ES-I3 (cell line): ENCODE results near the gene PRSS56.
A peak's percentile ranks its signal among the peaks of the same experiment; 100 is the strongest.

Experiments
- H3K36me3 ChIP-seq: 2 replicates; pipeline ENCODE4 v1.6.1; 2013; ENCODE audit warnings: mild to moderate bottlenecking, low read length, control low read depth, moderate library complexity; ENCODE audit not compliant: insufficient read depth
- H3K4me1 ChIP-seq: 2 replicates; pipeline ENCODE4 v1.6.1; 2013; ENCODE audit warnings: mild to moderate bottlenecking, control low read depth, low read length; ENCODE audit not compliant: insufficient read depth
- H3K9ac ChIP-seq: 2 replicates; pipeline ENCODE4 v1.6.1; 2013; ENCODE audit warnings: low read depth, mild to moderate bottlenecking, low read length, moderate library complexity
- H3K9me3 ChIP-seq: 2 replicates; pipeline ENCODE4 v1.6.1; 2013; ENCODE audit warnings: mild to moderate bottlenecking, low read length, moderate library complexity; ENCODE audit not compliant: control insufficient read depth, insufficient read depth

PRSS56 gene

GRCh38 chr2:232483923-232484627, 36.1 kb upstream of the PRSS56 start:
- Histone ChIP-seq H3K9ac (no peak overlapping the region), H3K9me3 (no peaks in the 10 kb centered on the region), H3K36me3 (no peaks in the 10 kb centered on the region), H3K4me1 (peaks cover 6% of the 10 kb centered on the region)

GRCh38 chr2:232484628-232485347, 35.4 kb upstream of the PRSS56 start:
- no peaks in the 10 kb centered on the region for H3K36me3 ChIP-seq
- H3K9me3 ChIP-seq, result no peaks in the 10 kb centered on the region
- no peak overlapping the region for H3K9ac ChIP-seq
- peaks cover 12% of the 10 kb centered on the region for H3K4me1 ChIP-seq

- Histone ChIP-seq H3K9ac (peak overlapping the region; percentile 47; the same call in 1 of the 2 replicates), H3K4me1 (peaks cover 12% of the 10 kb centered on the region), H3K9me3 (no peaks in the 10 kb centered on the region), H3K36me3 (no peaks in the 10 kb centered on the region)
These were observed 34.8 kb upstream of the PRSS56 start for GRCh38 chr2:232485348-232485756.

DNA sequence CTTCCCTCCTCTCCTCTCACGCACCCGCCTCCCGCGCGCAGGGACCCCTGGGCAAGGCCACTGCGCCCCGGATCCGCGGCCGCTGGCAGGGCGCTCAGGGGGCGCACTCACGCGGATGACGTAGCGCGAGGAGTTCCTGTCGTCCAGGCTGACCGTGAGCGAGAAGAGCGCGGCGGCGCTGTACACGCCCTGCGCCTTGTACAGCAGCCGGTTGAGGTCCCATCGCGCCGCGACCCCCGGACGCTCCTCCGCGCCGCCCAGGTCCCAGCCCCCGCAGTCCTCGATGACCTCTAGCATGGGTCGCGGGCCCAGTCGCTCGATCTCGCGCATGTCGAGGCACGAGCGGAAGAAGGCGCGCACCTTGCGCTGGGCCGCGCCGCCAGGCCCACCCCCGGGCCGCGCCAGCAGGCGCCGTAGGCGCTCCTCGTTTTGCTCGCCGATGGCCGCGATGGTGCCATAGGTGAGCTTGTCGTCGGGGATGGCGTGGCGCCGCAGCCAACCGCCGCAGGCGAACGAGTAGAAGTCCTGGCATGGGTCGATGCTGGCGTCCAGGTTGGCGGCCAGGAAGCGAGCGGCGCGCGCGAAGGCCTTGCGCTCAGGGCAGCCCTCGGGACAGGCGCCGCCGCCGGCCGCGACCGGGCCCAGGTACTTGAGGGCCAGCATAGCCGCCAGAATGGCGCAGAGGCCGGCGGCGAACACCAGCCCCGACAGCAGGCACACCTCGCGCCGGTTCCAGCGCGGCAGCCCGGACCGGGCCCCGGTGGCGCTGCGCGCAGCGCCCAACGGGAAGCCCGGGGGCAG, 34.2 kb upstream of the PRSS56 start:
- Histone ChIP-seq H3K4me1 (peaks cover 12% of the 10 kb centered on the region), H3K9me3 (no peaks in the 10 kb centered on the region), H3K9ac (peak overlapping the region; percentile 47; the same call in 1 of the 2 replicates), H3K36me3 (no peaks in the 10 kb centered on the region)

DNA sequence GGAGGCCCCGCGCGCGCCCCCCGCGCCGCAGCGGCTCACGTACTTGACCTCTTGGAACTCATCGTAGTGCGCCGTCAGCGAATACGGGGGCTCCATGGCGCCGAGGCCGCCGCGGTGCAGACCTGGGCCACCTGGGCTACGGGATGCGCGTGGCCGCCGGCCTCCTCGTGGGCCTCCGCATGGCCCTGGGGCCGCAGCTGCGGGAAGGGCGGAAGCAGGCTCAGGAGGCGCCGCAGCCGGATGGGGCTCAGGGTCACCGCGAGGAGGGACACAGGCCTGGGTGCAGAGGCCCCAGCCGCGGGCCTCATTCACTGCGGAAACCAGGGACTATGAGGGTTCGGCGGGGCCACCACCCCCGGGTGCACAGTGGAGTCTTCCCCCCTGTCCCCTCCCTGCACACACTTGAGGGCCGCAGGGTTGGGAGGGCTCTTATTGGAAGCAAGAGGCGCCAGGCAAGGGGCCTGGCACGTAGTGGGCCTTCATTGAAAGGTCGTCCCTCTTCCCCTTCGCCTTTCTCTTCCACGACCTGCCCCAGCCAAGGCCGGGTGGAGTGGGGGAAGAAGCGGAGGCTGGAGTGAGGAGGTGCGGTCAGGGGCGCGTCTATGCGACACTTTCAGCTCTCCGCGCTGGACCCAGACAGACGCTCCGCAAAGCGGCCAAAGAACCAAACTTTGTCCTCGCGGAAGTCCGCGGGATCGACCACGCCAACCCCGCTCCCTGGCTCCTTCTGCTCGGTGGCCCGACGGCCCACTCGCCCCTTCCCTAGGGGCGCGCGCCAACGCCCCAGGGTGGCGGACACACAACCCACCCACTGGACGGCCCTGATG, 33.4 kb upstream of the PRSS56 start:
- Histone ChIP-seq H3K36me3 (no peaks in the 10 kb centered on the region), H3K9me3 (no peaks in the 10 kb centered on the region), H3K4me1 (peaks cover 12% of the 10 kb centered on the region), H3K9ac (peak overlapping the region; percentile 47)

GRCh38 chr2:232487385-232488096, 32.6 kb upstream of the PRSS56 start, which contains the start of gene ECEL1:
Gene ECEL1 (minus strand): TSS chr2:232487834. CDS start chr2:232486653, 1,181 bp downstream.
- Histone ChIP-seq H3K9me3 (no peaks in the 10 kb centered on the region), H3K9ac (peak within 1 kb of the TSS; percentile 47), H3K4me1 (peaks cover 12% of the 10 kb centered on the region), H3K36me3 (no peaks in the 10 kb centered on the region)

DNA sequence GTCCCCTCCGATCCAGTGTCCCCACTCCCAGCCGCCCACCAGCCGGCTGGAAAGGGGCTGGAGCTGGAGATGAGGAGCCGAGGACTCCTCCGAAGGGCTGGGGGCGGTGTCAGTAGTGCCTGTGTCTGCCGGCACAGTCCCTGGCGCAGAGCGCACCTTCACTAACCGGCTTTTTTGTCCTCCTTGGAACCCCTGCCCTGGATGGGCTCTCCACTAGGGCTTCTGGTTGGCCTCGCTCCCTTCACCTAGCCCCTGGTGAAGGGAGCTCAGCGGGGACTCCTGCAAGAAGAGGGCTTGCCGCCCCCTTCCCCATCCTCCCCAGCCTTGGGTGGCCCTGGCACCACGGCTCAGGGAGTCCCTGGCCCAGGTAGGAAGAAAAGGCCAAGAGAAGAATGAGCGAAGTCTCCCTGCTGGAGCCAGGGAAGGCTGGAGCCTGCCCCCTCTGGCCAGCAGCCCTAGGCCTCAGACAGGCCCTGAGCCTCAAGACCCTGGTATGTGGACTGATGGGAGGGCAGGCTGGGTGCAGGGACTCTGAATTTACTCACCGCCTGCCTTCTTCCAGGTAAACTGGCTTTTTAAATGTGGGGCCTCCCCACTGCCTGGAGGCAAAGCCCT, 32.0 kb upstream of the PRSS56 start:
- Histone ChIP-seq H3K9ac (peak overlapping the region; percentile 11; the same call in 1 of the 2 replicates), H3K36me3 (no peaks in the 10 kb centered on the region), H3K9me3 (no peaks in the 10 kb centered on the region), H3K4me1 (peaks cover 12% of the 10 kb centered on the region)

- Histone ChIP-seq H3K9me3 (no peaks in the 10 kb centered on the region), H3K4me1 (peaks cover 15% of the 10 kb centered on the region), H3K9ac (no peak overlapping the region), H3K36me3 (no peaks in the 10 kb centered on the region)
These were observed 31.4 kb upstream of the PRSS56 start for GRCh38 chr2:232488721-232489300.

- no peaks in the 10 kb centered on the region for H3K36me3 ChIP-seq
- H3K9ac ChIP-seq, result no peak overlapping the region
- H3K9me3 ChIP-seq, result no peaks in the 10 kb centered on the region
- peaks cover 18% of the 10 kb centered on the region for H3K4me1 ChIP-seq
These were observed 30.5 kb upstream of the PRSS56 start for GRCh38 chr2:232489516-232490220.

GRCh38 chr2:232490221-232491138, 29.7 kb upstream of the PRSS56 start:
- Histone ChIP-seq H3K9me3 (no peaks in the 10 kb centered on the region), H3K36me3 (no peaks in the 10 kb centered on the region), H3K9ac (no peak overlapping the region), H3K4me1 (peaks cover 18% of the 10 kb centered on the region)

DNA sequence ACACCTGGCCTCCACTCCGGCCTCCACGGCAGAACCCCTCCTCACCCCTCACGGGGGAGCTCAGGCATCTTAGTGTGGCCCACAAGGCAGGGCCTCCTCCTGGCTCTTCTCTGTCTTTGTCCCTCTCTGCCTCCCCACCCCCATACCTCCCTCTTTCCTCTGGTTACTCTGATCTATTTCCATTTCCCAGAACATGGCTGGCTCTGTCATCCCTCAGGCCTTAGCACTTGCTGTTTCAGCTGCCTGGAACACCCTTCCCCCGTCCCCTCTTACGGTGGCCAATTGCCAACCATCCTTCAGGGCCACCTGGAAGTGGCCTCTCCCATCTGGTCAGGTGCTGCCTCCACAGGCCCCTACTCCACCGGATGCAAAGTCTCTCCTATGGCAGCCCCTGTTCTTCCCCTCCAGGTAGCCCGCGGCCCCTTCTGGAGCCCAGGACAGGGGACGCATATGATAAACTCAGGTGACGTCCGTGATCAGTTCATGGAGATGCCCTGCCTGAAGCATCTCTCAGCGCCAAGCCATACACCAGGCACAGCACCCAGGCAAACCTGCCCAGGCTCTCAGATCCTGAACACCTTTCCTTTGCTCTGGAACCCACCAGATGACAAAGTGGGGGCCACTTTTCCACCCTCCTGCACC, 28.9 kb upstream of the PRSS56 start:
- no peaks in the 10 kb centered on the region for H3K36me3 ChIP-seq
- H3K9me3 ChIP-seq, result no peaks in the 10 kb centered on the region
- peaks cover 18% of the 10 kb centered on the region for H3K4me1 ChIP-seq
- H3K9ac ChIP-seq, result no peak overlapping the region
